ENCODE results near the gene KCNJ4.
"Not testable (repeated sequence)": the region's sequence is repeated elsewhere in the genome, so short reads cannot be mapped to it uniquely, and the experiment has no call there.

KCNJ4 gene

DNA sequence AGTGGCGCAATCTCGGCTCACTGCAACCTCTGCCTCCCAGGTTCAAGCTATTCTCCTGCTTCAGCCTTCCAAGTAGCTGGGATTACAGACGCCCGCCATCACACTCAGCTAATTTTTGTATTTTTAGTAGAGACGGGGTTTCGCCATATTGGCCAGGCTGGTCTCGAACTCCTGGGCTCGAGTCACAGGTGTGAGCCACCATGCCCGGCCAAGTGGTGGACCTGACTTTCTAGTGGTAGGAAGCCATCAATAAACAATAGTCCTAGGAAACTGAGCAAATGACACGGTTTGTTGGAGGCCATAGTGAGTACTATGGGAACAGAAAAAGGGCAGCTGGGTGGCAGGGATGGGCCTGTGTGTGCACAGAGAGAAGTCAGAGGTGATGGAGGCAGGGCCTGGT, 15.2 kb upstream of the KCNJ4 start:
- not testable (repeated sequence) for DNase-seq (ENCODE audit: low read depth)

DNA sequence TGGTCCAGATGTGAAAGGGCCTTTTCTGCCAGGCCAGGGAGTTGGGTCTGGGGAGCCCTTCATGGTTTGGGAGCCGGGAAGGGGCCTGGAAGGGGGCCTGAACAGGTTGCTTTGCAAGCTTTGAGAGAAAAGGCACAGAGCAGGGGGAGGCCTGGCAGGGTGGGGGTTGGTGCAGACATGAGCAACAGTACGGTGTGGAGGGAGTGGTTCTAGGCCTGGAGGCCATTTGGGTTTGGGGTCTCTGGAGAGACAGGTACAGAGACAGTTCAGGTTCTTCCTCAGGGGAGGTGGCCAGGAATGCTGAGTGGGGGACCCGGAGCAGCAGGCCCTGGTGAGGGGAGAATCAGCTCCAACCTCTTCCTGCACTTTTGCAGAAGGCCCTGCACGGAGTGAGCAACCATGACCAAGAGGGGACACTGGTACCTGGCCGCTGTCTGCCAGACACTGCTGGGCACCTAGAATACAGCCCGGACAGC, 14.3 kb upstream of the KCNJ4 start:
- DNase-seq (ENCODE audit: low read depth), result no peak

DNA sequence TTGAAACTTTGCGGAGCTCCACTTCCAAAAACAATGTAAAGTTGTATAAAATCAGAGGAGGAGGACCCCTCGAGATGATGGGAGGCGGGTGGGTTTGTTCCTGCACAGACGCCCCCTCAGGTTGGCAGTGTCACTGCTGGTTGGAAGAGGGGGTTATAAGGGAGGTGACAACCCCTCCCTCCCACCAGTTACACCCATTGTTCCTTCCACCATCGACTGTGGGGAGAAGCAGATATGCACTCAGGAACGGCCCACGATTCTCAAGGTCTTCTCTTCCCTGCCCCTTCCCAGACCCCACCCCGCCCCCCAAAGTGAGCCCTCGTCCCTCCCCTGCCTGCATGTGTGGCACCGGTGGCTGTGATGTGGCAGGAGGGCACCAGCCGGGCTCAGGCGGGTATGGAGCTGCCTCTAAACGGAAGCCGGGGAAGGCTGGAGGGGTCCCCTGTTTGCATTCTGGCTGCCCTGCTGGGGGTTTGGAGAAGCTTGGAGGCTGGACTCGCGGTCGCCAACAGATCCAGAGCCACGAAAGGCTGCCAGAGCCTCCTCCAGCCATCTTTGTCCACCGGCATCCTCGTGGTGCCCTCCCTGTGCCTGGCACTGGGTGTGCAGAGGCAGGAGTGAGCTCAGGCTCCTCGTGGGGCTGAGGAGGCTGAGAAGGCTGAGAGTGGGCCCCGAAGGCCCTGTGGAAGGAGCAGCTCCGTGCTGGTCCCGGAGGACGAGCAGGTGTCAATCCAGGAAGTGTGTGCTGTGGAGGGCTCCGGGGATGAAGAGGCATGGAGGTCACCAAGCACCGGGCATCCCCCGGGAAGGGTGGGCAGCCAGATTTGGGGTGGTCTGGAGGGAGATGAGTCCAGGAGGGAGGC, 13.7 kb upstream of the KCNJ4 start:
- DNase-seq (ENCODE audit: low read depth), result no peak

DNA sequence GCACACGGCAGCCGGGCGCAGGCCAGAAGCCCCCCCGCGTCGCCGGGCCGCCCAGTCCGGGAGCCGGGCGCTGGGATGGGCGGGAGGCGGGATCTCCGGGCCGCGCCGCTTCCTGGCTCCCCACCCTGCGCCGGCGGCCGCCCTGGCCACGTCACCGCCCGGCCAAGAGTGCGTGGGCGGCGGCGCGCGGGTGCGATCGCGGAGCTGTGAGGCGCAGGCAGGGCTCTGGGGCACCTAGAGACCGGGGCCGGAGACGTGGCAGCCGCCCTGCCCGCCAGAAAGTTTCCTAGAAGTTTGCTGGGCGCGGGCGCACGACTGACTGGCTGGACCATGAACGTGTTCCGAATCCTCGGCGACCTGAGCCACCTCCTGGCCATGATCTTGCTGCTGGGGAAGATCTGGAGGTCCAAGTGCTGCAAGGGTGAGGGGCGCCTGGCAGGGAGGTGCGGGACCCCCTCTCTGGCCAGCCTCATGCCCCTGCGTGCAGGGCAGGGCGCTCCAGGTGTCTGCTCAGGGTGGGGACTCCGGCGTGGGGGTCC, 13.0 kb upstream of the KCNJ4 start, which contains the start of gene KDELR3:
Gene KDELR3, plus strand, starts transcription at position 193 of the 539 bp plus-strand sequence. Its CDS starts 138 bp downstream, at position 331.
- peak; percentile 14 for DNase-seq (ENCODE audit: low read depth)

DNA sequence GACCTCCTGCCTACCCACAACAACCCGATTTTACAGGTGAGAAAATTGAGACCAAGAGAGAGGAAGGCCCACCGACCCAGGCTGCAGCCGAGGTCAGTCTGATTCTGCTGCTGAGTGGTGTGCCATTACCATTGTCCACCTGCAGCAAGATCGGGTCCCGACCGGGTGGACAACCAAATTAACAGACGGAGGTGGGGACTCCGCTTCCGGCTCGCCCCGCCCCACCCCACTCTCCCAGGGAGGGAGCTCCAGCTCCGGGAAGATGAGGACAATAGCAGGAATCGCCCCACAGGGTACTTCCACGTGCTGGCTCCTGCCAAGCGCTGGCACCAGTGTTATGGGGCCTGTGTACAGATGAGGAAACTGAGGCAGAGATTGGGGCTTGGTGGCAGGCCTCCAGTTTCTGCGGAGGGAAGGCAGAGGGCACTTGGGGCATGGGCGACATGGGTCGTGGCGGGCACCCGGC, 12.5 kb upstream of the KCNJ4 start:
- DNase-seq (ENCODE audit: low read depth), result no peak

DNA sequence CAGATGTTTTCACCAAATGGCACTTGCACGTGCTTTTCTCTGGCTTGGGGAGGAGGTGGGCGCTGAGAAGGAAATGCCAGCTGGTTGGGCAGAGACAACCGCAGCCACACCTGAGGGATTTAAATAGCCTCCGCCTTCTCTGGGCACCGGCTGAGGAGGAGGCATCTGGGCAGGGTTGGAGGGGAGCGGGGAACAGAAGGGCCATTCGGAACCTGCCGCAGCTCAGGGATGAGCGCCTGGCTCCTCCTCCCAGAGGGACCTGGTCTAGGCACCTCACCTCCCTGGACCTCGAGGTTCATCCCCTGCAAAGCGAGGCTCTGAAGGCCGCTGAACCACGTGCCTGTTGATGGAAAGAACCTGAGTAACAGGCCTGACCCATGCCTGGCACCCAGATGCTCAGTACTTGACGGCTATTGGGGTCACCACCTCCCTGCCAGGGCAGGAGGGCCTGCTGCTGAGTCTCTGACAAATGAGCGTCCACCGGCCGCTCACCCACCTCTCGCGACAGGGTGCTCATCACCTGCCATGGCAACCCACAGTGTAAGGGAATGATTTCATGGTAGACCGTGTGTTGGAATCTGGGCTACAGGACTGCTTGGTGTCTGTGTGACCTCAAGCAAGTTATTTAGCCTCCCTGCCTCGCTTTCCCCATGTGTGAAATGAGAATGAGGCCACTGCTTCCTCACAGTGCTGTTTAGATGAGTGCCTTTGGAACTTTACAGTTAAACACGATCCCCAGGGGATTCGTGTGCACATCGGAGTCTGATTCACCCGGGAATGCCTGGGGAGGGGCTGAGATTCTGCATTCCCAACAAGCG, 10.9 kb upstream of the KCNJ4 start:
- DNase-seq (ENCODE audit: low read depth), result no peak

DNA sequence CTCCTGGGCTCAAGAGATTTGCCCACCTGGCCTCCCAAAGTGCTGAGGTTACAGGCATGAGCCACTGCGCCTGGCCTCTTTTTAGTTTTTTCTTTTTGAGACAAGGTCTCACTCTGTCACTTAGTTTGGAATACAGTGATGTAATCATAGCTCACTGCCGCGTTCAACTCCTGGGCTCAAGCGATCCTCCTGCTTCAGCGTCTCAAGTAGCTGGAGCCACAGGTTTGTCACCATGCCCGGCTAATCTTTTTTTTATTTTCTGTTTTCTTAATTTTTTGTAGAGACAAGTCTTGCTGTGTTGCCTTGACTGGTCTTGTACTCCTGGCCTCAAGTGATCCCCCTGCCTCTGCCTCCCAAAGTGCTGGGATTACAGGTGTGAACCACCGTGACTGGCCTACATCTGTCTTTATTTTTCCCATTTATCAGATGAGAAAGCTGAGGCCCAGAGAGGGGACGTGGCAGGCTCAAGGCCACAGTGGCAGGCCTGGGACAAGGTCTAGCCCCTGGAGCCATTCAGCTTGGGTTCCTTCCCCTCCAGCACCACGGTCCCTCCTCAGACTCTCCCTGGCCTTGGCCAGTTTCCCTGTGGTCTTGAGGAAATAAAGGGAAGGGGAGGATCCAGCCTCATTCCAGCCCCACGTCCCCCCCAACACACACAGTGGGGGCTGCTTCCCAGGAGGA, 10.1 kb upstream of the KCNJ4 start:
- no peak for DNase-seq (ENCODE audit: low read depth)

DNA sequence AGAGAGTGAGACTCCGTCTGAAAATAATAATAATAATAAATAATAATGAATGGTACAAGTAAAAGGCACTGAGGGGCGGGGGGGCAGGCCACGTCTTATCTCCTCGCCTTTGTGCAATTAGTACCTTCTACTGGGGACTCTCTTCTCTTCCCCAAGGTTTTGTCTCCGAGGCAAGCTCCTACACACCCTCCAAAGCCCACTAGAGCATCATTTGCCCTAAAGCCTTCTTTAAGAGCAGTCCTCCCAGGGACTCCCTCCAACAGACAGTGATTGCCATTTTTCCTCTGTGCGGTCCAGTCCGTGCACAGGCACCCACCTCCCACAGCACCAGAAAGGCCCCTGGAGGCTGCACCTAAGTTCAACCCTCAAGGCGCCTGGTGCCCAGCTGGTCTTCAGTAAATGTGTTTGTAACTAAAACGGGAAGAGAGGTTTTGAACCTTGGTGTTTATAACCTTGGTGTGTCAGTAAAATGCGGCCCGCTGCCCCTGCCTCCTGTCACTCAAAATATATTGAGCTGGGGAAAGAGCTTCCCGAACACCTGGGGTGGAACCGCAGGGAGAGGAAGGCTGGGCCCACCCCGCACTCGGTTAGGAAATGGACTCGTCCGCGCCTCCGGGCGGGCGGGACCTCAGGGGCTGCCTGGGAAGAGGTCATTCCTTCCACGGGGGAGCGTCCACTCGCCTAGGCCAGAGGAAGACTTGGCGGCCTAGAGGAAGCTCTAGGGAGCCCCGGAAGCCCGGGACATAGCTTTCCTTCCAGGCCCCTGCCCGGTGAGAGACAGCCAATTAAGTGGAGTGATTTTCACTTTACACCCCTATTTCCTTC, 8.2 kb upstream of the KCNJ4 start:
- DNase-seq (ENCODE audit: low read depth), result no peak

DNA sequence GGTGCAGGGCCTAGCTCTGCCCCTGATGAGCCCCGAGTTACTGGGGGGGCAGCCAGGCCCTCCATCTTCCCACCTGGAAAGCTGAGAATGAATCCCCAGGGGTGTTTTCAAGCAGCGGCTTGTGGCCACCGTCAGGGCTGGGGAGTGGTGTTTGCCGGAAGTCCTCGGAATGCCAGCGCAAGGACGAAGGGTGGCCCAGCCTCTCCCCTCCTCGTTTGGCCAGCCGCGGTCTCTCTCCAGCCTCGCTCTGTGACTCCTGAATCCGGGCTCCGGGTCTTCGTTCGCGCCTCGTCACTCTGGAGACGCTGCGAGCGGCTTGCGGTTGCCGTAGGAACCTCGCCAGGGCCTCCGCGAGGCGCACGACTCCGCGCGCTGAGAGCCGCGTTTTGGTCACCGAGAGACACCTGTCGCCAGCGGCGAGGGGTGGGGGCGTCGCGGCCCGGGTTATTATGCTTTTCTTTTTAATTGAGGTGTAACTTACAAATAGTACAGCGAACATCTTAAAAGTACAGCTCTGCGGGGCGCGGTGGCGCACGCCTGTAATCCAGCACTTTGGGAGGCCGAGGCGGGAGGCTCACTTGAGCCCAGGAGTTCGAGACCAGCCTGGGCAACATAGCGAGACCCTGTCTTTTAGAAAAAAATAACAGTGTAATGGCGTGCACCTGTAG, 6.5 kb upstream of the KCNJ4 start:
- DNase-seq (ENCODE audit: low read depth), result peak; percentile 9

DNA sequence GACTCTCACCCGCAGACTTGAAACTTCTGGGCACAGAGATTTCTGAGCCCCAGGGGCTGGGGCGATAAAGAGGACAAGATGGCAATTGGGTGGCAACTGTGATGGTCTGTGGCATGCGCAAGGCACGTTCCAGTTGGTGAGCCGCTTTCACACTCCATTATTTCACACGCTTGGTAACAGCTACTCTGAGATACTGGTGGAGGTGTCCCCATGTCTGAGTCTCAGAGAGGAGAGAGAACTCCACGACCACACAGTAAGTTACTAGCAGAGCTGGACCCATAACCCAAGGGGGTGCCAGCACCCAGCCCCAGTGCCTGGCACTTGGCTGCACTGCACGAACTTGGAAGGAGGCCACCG, 6.0 kb upstream of the KCNJ4 start:
- DNase-seq (ENCODE audit: low read depth), result no peak

DNA sequence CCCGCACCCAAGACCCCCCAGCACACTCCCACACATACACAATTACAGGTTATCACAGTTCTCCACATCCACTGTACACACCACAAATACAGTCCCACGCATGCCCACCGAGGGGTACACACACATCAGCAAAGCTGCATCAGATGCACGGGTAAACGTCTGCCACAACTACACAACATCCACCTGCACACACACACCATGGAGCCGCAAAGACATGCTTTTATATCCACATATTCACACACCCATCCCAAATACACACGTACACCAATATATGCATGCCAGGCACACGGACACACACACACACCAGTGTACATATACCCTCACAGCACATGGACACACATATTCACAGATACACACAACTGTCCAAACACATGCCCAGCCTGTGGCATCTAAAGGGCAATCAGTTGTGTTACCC, 5.4 kb upstream of the KCNJ4 start:
- no peak for DNase-seq (ENCODE audit: low read depth)

DNA sequence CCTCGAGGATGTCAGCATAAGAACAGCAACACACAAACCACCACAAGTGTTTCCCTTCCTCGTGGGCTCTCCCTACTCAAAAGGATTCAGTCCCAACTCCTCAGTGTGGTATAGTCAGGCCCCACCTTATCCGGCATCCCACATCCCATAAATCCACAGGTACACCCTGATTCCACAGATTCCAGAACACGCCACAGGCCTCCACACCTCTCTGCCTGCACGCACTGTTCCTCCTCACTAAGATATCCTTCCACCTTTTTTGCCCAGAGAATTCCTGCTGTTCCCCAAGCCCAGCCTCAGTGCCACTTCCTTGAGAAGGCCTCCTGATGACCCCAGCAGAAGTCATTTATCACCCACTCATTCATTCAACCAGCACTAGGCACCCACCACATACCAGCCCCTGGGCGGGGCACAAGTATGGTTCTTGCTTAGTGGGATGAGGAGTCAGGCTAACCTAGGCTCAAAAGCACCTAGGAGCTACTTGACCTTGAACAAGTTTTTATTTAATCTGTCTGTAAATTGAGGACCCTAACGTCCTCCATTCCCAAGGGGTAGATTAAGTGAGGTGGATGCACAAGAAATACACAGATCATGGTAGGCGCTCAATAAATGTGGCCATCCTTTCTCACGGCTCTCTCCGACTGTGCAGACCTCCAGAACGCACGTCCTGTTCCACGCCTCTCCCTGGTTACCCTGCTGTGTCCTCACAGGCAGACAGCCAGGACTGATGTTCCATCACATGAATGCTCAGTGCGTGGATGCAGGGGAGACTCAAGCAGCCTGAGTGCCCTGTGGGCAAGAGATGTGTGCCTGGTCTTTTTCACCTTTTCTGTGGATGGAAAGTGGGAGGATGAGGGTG, 2.1 kb upstream of the KCNJ4 start:
- no peak for DNase-seq (ENCODE audit: low read depth)

DNA sequence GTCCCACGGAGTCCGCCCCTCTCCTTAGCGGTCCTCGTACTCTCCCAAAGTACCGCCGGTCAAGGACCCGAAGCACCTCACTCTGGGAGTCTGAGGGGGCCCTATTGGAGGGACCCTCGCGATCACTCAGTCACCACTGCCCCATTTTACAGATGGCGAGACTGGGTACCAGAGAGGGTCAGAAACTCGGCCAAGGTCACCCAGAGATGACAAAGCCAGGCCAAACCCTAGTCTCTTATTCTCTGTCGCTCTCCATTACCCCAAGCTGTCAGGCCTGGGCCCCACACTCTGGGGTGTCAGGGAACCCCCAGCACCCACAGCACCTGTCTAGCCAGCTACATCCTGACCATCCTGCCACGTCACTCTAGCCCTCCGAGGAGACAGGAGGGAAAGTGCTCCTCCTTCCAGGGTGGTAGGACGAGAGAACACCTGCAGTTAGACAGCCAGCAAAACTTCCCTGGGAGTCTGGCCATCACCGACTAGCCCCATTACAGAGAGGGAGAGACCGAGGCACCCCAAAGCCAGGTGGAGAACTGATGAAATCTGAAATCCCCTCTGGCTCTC, 1.4 kb upstream of the KCNJ4 start:
- DNase-seq (ENCODE audit: low read depth), result no peak

DNA sequence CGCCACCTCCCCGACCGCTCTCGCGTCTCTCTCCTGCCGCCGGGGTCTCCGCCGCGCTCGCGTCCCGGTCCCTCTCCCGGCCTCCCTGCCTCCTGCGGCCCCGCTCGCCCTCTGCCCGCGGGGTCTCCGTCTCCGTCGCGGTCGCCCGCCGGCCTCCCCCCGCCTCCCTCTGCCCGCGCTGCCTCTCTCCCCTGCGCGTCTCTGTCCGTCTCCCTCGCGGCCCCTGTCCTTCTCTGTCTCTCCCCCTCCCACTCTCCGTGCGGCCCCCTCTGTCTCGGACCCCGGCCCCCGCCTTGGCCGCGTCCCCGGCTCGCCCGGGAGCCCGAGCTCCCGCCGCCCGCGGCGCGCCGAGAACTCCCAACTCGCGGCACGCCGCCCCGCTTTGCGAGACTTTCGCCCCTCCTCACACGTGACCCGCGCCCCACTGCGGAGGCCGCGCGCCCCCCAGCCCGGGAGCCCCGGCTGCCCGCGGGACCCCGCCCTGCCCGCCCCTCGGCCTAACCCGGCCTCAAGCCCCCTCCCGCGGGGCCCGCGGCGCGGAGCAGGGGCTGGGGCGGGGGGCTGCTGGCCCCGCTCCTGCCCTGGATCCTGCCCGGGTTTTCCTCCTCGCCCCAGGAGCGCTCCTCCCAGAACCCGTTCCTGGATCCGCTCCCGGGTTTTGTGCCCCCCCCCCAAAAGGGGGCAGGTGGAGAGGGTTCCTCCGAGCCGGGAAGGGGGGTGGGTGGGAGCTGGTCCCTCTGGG, 702 bp upstream of the KCNJ4 start:
- no peak for DNase-seq (ENCODE audit: low read depth)

DNA sequence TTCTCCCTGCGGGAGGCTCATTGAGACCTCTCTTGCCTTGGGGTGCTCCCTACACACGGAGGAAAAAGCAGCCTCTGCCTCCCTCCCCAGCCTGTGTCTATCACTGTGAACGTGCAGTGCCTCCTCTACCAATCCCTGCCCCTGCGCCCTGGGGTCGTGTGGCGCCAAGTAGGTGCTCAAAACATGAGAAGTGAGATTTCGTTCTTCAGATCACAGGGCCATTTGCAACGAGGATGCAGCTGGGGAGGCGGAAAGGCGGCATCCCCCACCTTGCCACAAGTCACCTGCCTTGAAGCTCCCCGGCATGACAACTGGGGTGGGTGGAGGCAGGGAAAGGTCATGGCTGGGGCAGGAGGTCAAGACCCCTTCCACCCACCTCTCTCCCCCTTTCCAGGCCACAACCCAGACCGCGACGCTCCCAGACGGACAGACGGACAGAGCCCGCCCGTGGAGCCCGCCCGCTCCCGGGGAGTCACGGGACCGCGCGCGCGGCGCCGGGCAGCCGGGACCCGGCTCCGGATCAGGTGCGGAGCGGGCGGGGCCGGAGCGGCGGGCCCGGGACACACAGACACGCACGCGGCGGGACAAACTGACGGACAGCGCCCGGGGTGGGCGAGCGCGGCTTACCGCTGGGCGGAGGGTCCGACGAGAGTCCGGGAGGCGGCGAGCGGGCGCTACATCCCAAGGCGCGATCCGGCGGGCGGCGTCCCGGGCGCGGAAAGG, 485 bp downstream of the KCNJ4 start:
- no peak for DNase-seq (ENCODE audit: low read depth)

DNA sequence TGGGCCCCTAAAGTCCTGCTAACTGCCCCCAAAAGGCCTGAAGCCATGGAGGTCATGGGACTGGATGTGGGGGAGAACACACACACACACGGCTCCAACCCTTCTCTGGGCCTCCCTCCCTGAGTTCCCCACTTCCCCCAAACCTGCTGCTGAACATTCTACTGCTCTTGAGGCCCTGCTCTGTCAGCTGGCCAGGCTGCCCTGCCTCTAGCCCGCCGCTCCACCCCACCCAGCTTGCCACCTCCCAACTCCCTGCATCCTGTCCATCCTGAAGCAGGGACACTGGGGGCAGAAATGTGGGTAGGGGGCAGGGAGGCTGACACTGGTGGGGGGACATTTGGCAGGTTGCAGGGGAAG, 1.0 kb downstream of the KCNJ4 start:
- DNase-seq (ENCODE audit: low read depth), result no peak

DNA sequence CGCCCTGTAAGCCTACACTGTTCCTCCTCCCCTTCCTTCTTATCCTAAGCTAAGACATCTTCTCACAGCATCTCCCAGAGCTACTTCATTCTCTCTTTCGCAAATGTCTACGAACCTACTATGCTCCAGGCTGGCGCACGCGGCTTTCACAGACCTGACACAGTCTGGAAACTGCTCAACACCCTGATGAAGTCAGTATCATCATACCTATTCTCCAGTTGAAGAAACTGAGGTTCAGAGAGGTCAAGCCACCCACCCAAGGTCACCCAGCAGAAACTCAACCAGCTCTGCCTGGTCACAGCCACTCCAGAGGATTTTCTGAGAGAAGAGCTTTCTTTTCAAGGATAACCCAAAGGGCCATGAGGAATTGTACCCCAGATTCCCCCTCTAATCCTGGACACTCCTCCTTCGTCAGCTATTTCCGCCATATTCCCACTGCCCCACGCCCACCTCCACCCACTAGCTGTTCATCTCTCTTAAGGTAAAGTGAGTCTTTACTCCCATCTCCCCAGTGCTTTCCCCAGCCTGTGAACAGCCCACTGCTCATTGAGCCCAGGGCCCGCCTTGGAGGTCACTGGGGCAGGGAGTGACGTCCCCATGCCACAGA, 1.8 kb downstream of the KCNJ4 start:
- DNase-seq (ENCODE audit: low read depth), result no peak

Measured in stimulated activated CD8-positive, alpha-beta memory T cell treated with anti-CD3 and anti-CD28 coated beads, Interleukin-12 subunit alpha, Interleukin-12 subunit beta, amount 100 ng/mL, for 1 hour (primary cell).